Kidney epithelial cell (primary cell): ENCODE measurements around the gene CEP55. TPM values are rescaled to one million over a fixed set of nuclear protein-coding genes. Genes with fewer than 3 reads are reported as not detected.

Experiments used
- DNase-seq: peaks from one replicate; pipeline ENCODE4 v3.0.0-alpha.2; 2010; ENCODE audit warnings: low read depth
- H3K27me3 ChIP-seq: 2 replicates; pipeline ENCODE4 v1.6.0; 2011; ENCODE audit warnings: low read length; ENCODE audit not compliant: control insufficient read depth, insufficient read depth
- H3K36me3 ChIP-seq: 2 replicates; pipeline ENCODE4 v1.5.1; 2011; ENCODE audit warnings: low read length; ENCODE audit not compliant: control insufficient read depth, insufficient read depth
- H3K4me3 ChIP-seq: 2 replicates; pipeline ENCODE4 v1.5.1; 2011; ENCODE audit warnings: low read depth, mild to moderate bottlenecking, control low read depth, low read length
- total RNA-seq: library from RNA; depleted of rRNA; stranded (reverse); fragments of >200 nt; gene quantifications from 2 replicates; pipeline ENCODE4 v1.2.3, GENCODE V29; 2015
- TF ChIP-seq, protein P1 (sequence below): IDR thresholded peaks from 2 replicates; pipeline ENCODE4 v1.5.1; 2011; ENCODE audit warnings: mild to moderate bottlenecking, moderate library complexity, low read length, control low read depth, inconsistent platforms; ENCODE audit not compliant: insufficient read depth, poor library complexity, severe bottlenecking

CEP55 gene
- 7.6 and 11.4 TPM in 2 replicates for total RNA-seq

DNA sequence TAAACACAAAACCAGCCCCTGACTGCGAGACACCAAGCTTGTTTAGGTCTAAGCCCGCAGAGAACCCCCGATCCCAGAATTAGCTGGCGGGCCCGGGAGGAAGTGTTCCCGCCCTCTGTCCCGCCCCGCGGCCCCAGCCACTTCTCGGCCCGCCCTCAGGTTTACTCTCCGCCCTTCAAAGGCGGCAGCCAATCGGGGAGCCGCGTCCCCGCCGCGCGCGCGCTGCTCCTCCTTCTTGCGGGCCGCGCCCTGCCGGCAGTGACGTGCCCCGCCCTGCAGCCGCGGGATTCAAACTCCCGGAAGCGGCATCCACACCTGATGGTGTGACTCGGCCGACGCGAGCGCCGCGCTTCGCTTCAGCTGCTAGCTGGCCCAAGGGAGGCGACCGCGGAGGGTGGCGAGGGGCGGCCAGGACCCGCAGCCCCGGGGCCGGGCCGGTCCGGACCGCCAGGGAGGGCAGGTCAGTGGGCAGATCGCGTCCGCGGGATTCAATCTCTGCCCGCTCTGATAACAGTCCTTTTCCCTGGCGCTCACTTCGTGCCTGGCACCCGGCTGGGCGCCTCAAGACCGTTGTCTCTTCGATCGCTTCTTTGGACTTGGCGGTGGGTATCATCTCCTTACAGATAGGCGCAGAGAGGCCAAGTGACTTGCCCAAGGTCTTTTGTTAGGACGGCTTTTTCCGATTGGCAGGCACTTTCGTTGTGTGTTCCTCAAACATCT lies at the start of gene CEP55:
TSS of gene CEP55 (plus strand) at position 291 of the 720 bp plus-strand sequence. CDS start 3,440 bp downstream, outside the sequence.
- TF ChIP-seq, protein P1, sequence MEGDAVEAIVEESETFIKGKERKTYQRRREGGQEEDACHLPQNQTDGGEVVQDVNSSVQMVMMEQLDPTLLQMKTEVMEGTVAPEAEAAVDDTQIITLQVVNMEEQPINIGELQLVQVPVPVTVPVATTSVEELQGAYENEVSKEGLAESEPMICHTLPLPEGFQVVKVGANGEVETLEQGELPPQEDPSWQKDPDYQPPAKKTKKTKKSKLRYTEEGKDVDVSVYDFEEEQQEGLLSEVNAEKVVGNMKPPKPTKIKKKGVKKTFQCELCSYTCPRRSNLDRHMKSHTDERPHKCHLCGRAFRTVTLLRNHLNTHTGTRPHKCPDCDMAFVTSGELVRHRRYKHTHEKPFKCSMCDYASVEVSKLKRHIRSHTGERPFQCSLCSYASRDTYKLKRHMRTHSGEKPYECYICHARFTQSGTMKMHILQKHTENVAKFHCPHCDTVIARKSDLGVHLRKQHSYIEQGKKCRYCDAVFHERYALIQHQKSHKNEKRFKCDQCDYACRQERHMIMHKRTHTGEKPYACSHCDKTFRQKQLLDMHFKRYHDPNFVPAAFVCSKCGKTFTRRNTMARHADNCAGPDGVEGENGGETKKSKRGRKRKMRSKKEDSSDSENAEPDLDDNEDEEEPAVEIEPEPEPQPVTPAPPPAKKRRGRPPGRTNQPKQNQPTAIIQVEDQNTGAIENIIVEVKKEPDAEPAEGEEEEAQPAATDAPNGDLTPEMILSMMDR = no peak
- H3K27me3 ChIP-seq = no peaks in the 10 kb centered on the region
- no peaks in the 10 kb centered on the region for H3K36me3 ChIP-seq
- peak; percentile 71 for DNase-seq
- H3K4me3 ChIP-seq = peak within 1 kb of the TSS; percentile 82

DNA sequence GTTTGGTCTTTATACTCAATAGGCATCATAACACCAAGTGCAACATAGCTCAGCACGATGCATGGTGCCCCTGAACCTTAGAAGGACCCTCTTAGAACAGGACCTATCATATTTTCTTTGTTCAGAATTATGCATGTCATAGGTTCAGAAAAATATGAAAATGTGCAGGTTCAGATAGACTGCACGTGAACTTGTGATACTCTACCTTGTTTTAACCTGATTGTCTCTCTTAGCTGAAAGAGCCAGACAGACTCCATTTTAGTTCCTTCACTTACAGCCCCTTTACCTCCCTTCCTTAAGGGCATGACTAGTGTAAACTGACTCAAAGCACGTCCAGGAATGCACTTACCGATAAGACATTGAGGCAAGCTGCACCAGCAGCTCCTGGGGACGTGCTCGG lies 49.4 kb upstream of the CEP55 start:
- TF ChIP-seq, protein P1 = no peak
- H3K4me3 ChIP-seq = no peak overlapping the region
- no peak for DNase-seq
- H3K36me3 ChIP-seq = peaks cover 1% of the 10 kb centered on the region
- H3K27me3 ChIP-seq = no peaks in the 10 kb centered on the region

DNA sequence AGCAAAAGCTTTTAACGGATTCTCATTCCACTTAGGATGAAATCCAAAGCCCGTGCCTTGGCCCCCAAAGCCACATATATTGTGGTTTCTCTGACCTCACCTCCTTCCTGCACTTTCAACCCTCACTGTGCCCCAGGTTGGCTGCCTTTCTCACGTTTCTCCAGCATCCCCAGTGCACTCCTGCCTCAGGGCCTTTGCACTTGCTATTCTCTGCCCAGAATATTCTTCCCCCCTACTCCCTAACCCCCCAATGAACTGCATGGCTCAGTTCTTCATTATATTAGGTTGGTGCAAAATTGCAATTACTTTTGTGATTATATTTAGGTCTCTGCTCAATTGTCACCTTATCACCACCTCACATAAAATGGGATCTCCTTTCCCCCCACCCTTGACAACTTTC lies 48.4 kb upstream of the CEP55 start:
- no peak overlapping the region for H3K4me3 ChIP-seq
- peaks cover 1% of the 10 kb centered on the region for H3K36me3 ChIP-seq
- no peak for DNase-seq
- TF ChIP-seq, protein P1 = no peak
- H3K27me3 ChIP-seq = no peaks in the 10 kb centered on the region

DNA sequence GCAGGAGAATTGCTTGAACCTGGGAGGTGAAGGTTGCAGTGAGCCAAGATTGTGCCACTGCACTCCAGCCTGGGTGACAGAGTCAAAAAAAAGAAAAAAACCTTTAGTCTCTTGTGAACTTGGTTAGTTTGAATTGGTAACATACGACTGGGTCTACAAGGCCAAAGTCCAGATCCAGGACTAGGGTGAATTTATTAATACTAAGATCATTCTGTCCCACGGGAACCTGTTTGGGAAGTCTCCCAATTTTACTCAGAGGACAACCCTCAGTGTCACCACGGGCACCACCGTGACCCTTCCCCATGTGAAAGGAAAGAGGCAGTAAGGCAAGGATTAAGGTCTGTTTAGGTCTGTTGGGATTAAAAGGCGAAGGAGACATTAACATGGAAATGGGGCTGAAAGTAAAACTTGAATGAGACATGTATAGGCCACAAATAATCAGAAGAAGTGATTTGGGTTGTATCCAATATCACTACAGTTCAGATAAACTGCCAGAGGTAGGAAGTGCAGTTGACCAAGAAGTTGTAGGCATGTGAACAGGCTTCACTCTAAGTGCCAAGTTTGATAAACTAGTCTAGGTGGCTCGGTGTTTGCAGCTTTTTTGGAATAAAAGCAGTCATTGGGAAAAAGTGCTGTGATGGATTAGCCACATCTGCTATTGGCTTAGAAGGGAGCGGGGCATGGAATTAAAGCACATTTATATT lies 45.0 kb upstream of the CEP55 start:
- no peak overlapping the region for H3K4me3 ChIP-seq
- no peaks in the 10 kb centered on the region for H3K36me3 ChIP-seq
- DNase-seq = no peak

DNA sequence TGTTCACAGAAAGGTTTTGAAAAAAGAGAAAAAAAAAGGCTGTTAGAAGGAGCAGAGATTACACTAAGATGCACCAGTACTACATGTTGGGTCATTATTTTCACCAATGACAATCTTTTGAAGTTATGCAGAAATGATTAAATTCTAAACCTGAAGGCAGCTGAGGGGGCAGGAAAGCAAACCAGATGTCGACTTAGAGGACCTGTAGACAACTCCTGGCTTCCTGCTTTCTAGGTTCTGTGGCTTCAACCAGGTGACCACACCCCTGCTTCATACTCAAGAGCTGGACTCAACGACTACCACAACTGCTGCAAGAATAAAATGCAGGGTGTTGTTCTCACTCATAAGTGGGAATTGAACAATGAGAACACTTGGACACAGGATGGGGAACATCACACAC lies 44.3 kb upstream of the CEP55 start:
- DNase-seq = no peak
- no peaks in the 10 kb centered on the region for H3K27me3 ChIP-seq
- TF ChIP-seq, protein P1 = no peak
- no peak overlapping the region for H3K4me3 ChIP-seq
- no peaks in the 10 kb centered on the region for H3K36me3 ChIP-seq

More for the DNA sequence above, 45.0 kb upstream of the CEP55 start:
- TF ChIP-seq, protein P1 = no peak
- H3K27me3 ChIP-seq = no peaks in the 10 kb centered on the region

DNA sequence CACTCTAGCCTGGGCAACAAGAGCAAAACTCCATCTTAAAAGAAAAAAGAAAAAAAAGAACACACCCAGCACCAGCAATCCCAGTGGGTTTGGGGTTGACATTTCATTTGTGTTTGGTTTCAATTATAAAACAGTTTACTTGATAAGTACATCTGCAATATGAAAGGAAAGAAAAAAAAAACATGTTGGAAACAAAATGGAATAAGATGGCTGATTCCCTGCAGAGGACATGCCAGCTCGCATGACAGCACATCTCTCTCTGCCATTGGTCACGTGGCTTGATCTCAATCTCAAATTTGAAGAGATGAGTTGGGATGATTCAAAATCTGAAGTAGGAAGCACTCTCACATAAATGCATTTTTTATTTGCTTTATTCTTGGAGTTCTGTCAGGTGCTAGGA lies 42.3 kb upstream of the CEP55 start:
- no peak overlapping the region for H3K4me3 ChIP-seq
- no peaks in the 10 kb centered on the region for H3K27me3 ChIP-seq
- DNase-seq = no peak
- H3K36me3 ChIP-seq = no peaks in the 10 kb centered on the region
- TF ChIP-seq, protein P1 = no peak
